Measurements from ENCODE around the gene TGM1. TPM values are rescaled to one million over a fixed set of nuclear protein-coding genes. Genes with fewer than 3 reads are reported as not detected.

The TGM1 gene
- total RNA-seq, 1 donor from 2014 or later, result 12.3 TPM

DNA sequence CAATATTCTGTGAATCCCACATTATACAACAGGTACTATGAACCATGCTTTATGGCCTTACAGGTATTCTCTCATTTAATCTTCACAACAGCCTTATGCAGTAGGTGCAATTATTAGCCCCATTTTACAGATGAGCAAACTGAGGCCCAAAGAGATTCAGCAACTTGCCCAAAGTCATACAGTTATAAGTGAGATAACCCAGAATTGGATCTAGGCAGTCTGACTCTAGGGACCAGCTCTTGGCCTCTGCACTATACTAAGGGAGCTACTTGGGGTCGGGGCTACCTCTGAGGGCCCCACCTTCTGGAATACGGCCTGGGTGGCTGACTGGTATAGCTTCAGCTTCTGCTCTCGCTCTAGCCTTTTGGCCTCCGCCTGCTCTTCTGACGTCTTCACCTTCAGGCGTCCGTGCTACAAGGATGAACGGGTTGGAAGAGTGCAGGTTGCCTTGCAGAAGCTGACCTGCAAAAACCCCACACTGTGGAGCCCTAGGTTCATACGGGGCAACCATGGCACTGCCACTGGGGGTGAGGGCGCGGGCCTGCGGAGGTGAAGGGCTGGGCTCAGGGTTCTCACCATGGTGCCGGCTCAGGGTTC is 7.7 kb upstream of the TGM1 start:
- Histone ChIP-seq H3K27me3 (ENCODE audit: control insufficient read depth, insufficient read depth, low read length) (no peaks in the 10 kb centered on the region), H3K36me3 (ENCODE audit: control insufficient read depth, insufficient read depth, low read length) (peaks cover 2% of the 10 kb centered on the region), H3K4me3 (ENCODE audit: low read depth, low read length) (peak overlapping the region; percentile 68)
- DNase-seq (ENCODE audit: low read depth), result no peak
- no peak for TF ChIP-seq CTCF (IDR thresholded peaks at IDR 0.05; ENCODE audit: insufficient read depth, low read length, poor library complexity, severe bottlenecking)

GRCh38 chr14:24269910-24270536 is 7.0 kb upstream of the TGM1 start:
- no peak for TF ChIP-seq CTCF (IDR thresholded peaks at IDR 0.05; ENCODE audit: insufficient read depth, low read length, poor library complexity, severe bottlenecking)
- peaks cover 3% of the 10 kb centered on the region for H3K36me3 ChIP-seq (ENCODE audit: control insufficient read depth, insufficient read depth, low read length)
- no peak overlapping the region for H3K4me3 ChIP-seq (ENCODE audit: low read depth, low read length)
- H3K27me3 ChIP-seq (ENCODE audit: control insufficient read depth, insufficient read depth, low read length), result no peaks in the 10 kb centered on the region
- no peak for DNase-seq (ENCODE audit: low read depth)

- peaks cover 3% of the 10 kb centered on the region for H3K36me3 ChIP-seq (ENCODE audit: control insufficient read depth, insufficient read depth, low read length)
- no peak overlapping the region for H3K4me3 ChIP-seq (ENCODE audit: low read depth, low read length)
- no peaks in the 10 kb centered on the region for H3K27me3 ChIP-seq (ENCODE audit: control insufficient read depth, insufficient read depth, low read length)
- no peak for DNase-seq (ENCODE audit: low read depth)
- no peak for TF ChIP-seq CTCF (IDR thresholded peaks at IDR 0.05; ENCODE audit: insufficient read depth, low read length, poor library complexity, severe bottlenecking)
Measured at GRCh38 chr14:24269368-24269767, 6.4 kb upstream of the TGM1 start.

DNA sequence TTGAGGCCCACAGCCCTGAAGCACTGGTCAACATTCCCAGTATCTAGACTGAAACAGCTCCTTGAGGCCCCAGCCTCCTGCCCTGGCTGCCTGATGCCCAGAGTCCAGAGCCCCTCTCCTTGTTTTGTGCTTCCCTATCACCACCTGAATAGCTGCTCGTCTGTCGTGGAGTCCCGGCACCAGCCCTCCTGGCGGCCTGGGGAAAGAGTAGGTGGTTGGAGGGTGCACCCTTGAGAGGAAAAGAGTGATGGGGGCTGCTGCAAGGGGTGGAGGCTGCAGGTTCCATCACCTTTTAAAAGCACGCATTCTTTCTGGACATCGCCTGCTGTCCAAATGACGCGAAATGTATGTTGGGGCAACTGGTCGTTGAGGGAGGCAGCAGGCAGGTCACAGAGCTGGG is 5.2 kb upstream of the TGM1 start:
- no peak for TF ChIP-seq CTCF (IDR thresholded peaks at IDR 0.05; ENCODE audit: insufficient read depth, low read length, poor library complexity, severe bottlenecking)
- Histone ChIP-seq H3K4me3 (ENCODE audit: low read depth, low read length) (no peak overlapping the region), H3K36me3 (ENCODE audit: control insufficient read depth, insufficient read depth, low read length) (peaks cover 3% of the 10 kb centered on the region), H3K27me3 (ENCODE audit: control insufficient read depth, insufficient read depth, low read length) (no peaks in the 10 kb centered on the region)
- no peak for DNase-seq (ENCODE audit: low read depth)

DNA sequence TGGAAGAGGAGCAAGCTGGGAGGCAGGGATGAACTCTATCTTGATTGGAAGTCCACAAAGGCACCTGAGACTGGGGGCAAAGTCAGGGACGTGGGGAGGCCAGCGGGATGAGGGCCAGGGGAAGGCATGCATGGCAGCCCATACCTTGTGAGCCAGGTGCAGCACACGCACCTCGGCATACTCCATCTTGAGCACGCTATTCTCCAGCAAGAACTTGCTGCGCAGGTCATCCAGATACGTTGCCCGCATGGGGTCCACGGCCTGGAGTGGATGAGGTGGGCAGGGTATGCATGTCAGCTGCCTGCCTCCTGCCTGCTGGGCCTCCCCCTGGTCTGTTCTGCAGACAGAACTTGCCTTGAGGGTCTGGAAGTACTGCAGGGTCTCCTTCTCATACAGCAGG is 4.5 kb upstream of the TGM1 start:
- Histone ChIP-seq H3K36me3 (ENCODE audit: control insufficient read depth, insufficient read depth, low read length) (peaks cover 3% of the 10 kb centered on the region), H3K4me3 (ENCODE audit: low read depth, low read length) (no peak overlapping the region), H3K27me3 (ENCODE audit: control insufficient read depth, insufficient read depth, low read length) (no peaks in the 10 kb centered on the region)
- TF ChIP-seq CTCF (IDR thresholded peaks at IDR 0.05; ENCODE audit: insufficient read depth, low read length, poor library complexity, severe bottlenecking), result no peak
- no peak for DNase-seq (ENCODE audit: low read depth)

Measured in kidney epithelial cell (primary cell).